ENCODE results near the gene ECE1.
"Not testable (repeated sequence)": the region's sequence is repeated elsewhere in the genome, so short reads cannot be mapped to it uniquely, and the experiment has no call there.

DNA sequence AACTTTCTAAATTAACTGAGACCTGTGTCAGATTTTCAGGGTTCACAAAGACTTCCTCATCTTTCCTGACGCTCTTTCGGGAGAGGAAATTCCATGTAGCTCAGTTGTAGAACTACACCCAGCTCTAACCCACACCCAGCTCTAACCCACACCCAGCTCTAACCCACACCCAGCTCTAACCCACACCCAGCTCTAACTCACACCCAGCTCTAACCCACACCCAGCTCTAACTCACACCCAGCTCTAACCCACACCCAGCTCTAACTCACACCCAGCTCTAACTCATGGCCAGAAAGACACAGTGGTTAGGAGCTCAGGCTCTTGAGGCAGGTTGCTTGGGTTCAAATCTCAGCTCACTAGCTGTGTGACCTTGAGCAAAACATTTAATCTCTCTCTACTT, 99.5 kb downstream of the ECE1 start:
- TF ChIP-seq, protein P1, sequence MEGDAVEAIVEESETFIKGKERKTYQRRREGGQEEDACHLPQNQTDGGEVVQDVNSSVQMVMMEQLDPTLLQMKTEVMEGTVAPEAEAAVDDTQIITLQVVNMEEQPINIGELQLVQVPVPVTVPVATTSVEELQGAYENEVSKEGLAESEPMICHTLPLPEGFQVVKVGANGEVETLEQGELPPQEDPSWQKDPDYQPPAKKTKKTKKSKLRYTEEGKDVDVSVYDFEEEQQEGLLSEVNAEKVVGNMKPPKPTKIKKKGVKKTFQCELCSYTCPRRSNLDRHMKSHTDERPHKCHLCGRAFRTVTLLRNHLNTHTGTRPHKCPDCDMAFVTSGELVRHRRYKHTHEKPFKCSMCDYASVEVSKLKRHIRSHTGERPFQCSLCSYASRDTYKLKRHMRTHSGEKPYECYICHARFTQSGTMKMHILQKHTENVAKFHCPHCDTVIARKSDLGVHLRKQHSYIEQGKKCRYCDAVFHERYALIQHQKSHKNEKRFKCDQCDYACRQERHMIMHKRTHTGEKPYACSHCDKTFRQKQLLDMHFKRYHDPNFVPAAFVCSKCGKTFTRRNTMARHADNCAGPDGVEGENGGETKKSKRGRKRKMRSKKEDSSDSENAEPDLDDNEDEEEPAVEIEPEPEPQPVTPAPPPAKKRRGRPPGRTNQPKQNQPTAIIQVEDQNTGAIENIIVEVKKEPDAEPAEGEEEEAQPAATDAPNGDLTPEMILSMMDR (conservative IDR thresholded peaks at IDR 0.05 in 1 of 2, IDR thresholded peaks at IDR 0.05 in 1 of 2; ENCODE audit: low read depth in 1 of 2, low read length in 2 of 2): not testable (repeated sequence)
- not testable (repeated sequence) for TF ChIP-seq EZH2 (IDR thresholded peaks at IDR 0.05; ENCODE audit: low read length, missing control alignments)
